ENCODE data around the gene PTPRG.
A peak's percentile ranks its signal among the peaks of the same experiment; 100 is the strongest.

PTPRG gene

DNA sequence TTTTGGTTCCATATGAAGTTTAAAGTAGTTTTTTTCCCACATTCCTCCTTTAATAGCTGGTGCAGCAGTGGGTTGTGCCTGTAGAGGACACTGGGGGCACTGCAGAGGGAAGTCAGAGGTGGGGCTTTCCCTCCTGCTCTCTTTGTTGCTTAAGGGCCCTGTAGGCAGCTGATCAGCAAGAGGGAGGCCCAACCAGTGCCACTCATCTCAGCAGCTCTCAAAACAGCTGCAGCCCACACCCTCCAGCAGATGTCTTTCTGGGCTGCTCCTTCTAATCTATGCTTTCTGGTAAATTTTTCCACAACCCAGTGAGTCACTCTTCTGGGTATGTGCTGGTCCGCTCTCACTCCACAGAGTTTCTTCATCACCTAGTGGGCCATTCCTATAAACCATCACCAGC lies 548.2 kb downstream of the PTPRG start:
- no peaks in the 10 kb centered on the region for H3K27me3 ChIP-seq (ENCODE audit: insufficient read depth, low read length, poor library complexity, severe bottlenecking)
- no peaks in the 10 kb centered on the region for H3K9me2 ChIP-seq (replicated peaks; ENCODE audit: low read depth, low read length)
- no peaks in the 10 kb centered on the region for H3K36me3 ChIP-seq (ENCODE audit: insufficient read depth, low read length)
- H4K20me1 ChIP-seq (ENCODE audit: insufficient read depth, low read length, poor library complexity, severe bottlenecking), result no peaks in the 10 kb centered on the region
- no peaks in the 10 kb centered on the region for H3F3A ChIP-seq (ENCODE audit: low read depth)
- no peak overlapping the region for H2AFZ ChIP-seq (ENCODE audit: low read length)
- H3K4me2 ChIP-seq (ENCODE audit: low read depth, low read length, poor library complexity, severe bottlenecking), result no peak overlapping the region
- H3K9ac ChIP-seq (ENCODE audit: low read depth, low read length, poor library complexity, severe bottlenecking), result no peak overlapping the region
- TF ChIP-seq, protein P1, sequence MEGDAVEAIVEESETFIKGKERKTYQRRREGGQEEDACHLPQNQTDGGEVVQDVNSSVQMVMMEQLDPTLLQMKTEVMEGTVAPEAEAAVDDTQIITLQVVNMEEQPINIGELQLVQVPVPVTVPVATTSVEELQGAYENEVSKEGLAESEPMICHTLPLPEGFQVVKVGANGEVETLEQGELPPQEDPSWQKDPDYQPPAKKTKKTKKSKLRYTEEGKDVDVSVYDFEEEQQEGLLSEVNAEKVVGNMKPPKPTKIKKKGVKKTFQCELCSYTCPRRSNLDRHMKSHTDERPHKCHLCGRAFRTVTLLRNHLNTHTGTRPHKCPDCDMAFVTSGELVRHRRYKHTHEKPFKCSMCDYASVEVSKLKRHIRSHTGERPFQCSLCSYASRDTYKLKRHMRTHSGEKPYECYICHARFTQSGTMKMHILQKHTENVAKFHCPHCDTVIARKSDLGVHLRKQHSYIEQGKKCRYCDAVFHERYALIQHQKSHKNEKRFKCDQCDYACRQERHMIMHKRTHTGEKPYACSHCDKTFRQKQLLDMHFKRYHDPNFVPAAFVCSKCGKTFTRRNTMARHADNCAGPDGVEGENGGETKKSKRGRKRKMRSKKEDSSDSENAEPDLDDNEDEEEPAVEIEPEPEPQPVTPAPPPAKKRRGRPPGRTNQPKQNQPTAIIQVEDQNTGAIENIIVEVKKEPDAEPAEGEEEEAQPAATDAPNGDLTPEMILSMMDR (conservative IDR thresholded peaks at IDR 0.05; ENCODE audit: low read length), result peak; percentile 23; the same call in 1 of the 2 replicates
- no peak for TF ChIP-seq EZH2phosphoT487 (IDR thresholded peaks at IDR 0.05; ENCODE audit: borderline replicate concordance)
- H3K79me2 ChIP-seq (ENCODE audit: insufficient read depth, low read length), result no peaks in the 10 kb centered on the region
- no peaks in the 10 kb centered on the region for H3K4me1 ChIP-seq (ENCODE audit: insufficient read depth, low read length, poor library complexity, severe bottlenecking)
- no peaks in the 10 kb centered on the region for H3K9me3 ChIP-seq (ENCODE audit: insufficient read depth, low read depth, low read length)
- no peak overlapping the region for H3K4me3 ChIP-seq (ENCODE audit: low read length, poor library complexity, severe bottlenecking)

DNA sequence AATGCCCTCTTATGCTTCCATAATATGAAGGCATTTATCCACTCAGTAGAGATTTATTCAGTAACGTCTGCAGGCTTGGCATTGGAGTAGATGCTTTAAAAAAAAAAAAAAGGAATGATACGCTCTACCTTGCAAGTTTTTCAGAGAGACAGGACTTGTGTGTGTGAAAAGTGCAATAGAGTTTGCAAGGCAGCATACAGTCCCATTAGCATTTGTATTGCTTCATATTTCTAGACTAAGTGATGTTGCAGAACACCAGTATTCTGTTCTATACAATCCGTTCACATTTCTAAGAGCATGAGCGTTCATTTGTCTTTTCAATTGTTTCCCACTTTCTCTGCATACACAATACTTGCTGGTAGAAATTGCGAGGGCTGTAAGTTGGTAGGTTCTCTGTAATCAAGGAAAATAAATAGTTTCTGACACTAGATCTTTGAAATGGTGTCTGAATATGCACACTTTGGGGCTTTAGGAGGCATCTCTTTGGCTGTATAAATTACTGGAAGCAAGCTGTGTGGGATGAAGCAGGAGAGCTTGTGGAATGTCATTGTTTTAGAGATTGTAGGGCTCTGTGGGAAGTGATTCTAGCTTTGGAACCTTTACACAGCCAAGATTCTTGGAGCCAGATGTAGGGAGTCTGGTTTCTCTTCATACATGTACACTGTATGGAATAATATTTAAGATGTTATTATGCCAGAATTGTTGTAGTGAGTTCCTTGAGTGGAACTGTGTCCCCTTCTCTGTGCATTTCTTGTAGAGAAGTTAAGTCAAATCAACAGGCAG lies 549.3 kb downstream of the PTPRG start:
- Histone ChIP-seq H2AFZ (ENCODE audit: low read length) (no peak overlapping the region), H3K9me2 (replicated peaks; ENCODE audit: low read depth, low read length) (no peaks in the 10 kb centered on the region), H3K9ac (ENCODE audit: low read depth, low read length, poor library complexity, severe bottlenecking) (no peak overlapping the region), H3K4me3 (ENCODE audit: low read length, poor library complexity, severe bottlenecking) (no peak overlapping the region), H3K9me3 (ENCODE audit: insufficient read depth, low read depth, low read length) (no peaks in the 10 kb centered on the region), H3F3A (ENCODE audit: low read depth) (no peaks in the 10 kb centered on the region), H3K36me3 (ENCODE audit: insufficient read depth, low read length) (no peaks in the 10 kb centered on the region), H3K4me1 (ENCODE audit: insufficient read depth, low read length, poor library complexity, severe bottlenecking) (no peaks in the 10 kb centered on the region), H3K4me2 (ENCODE audit: low read depth, low read length, poor library complexity, severe bottlenecking) (no peak overlapping the region), H3K27me3 (ENCODE audit: insufficient read depth, low read length, poor library complexity, severe bottlenecking) (no peaks in the 10 kb centered on the region), H4K20me1 (ENCODE audit: insufficient read depth, low read length, poor library complexity, severe bottlenecking) (no peaks in the 10 kb centered on the region), H3K79me2 (ENCODE audit: insufficient read depth, low read length) (no peaks in the 10 kb centered on the region)
- TF ChIP-seq, protein P1 (conservative IDR thresholded peaks at IDR 0.05; ENCODE audit: low read length), result no peak
- no peak for TF ChIP-seq EZH2phosphoT487 (IDR thresholded peaks at IDR 0.05; ENCODE audit: borderline replicate concordance)

DNA sequence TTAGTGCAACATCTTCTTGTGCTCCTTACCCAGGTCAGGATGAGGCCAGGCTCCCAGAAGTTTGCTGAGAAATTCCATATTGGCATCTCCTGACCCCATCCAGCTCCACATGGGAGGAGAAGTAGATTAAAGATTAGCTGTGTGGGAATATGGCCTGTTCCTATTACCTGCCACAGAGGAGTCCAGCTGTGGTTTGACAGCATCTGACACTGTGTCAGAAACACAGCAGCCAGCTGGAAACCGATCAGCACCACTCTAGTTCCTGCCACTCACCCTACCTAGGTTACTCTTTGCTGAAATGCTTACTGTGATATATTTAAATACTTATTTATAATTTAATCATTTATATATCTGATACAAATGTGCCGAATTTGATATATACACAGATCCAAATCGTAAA lies 551.7 kb downstream of the PTPRG start:
- TF ChIP-seq, protein P1 (conservative IDR thresholded peaks at IDR 0.05; ENCODE audit: low read length), result no peak
- TF ChIP-seq EZH2phosphoT487 (IDR thresholded peaks at IDR 0.05; ENCODE audit: borderline replicate concordance), result no peak
- H3K9me3 ChIP-seq (ENCODE audit: insufficient read depth, low read depth, low read length), result no peaks in the 10 kb centered on the region
- H4K20me1 ChIP-seq (ENCODE audit: insufficient read depth, low read length, poor library complexity, severe bottlenecking), result no peaks in the 10 kb centered on the region
- H3K4me3 ChIP-seq (ENCODE audit: low read length, poor library complexity, severe bottlenecking), result no peak overlapping the region
- H3K27me3 ChIP-seq (ENCODE audit: insufficient read depth, low read length, poor library complexity, severe bottlenecking), result no peaks in the 10 kb centered on the region
- H3F3A ChIP-seq (ENCODE audit: low read depth), result no peaks in the 10 kb centered on the region
- H3K9ac ChIP-seq (ENCODE audit: low read depth, low read length, poor library complexity, severe bottlenecking), result no peak overlapping the region
- no peaks in the 10 kb centered on the region for H3K36me3 ChIP-seq (ENCODE audit: insufficient read depth, low read length)
- H3K4me2 ChIP-seq (ENCODE audit: low read depth, low read length, poor library complexity, severe bottlenecking), result no peak overlapping the region
- no peak overlapping the region for H2AFZ ChIP-seq (ENCODE audit: low read length)
- H3K79me2 ChIP-seq (ENCODE audit: insufficient read depth, low read length), result no peaks in the 10 kb centered on the region
- no peaks in the 10 kb centered on the region for H3K9me2 ChIP-seq (replicated peaks; ENCODE audit: low read depth, low read length)
- H3K4me1 ChIP-seq (ENCODE audit: insufficient read depth, low read length, poor library complexity, severe bottlenecking), result no peaks in the 10 kb centered on the region

Measured in Loucy (cell line).